Epidermal melanocyte (primary cell): ENCODE measurements around the gene DIP2A.

ENCODE experiments used
- DNase-seq: peaks from one replicate; pipeline ENCODE4 v3.0.0; 2011; ENCODE audit warnings: low spot score; ENCODE audit not compliant: insufficient read length

DIP2A gene

GRCh38 chr21:46617267-46618051 lies 158.8 kb downstream of the DIP2A start:
- no peak for DNase-seq

- DNase-seq, result no peak
Observed at GRCh38 chr21:46618738-46619379, 160.2 kb downstream of the DIP2A start.
